CD4-positive, alpha-beta T cell treated with Interleukin-15 for 1 hour (primary cell): ENCODE results near the gene YEATS4.
"Not testable (repeated sequence)": the region's sequence is repeated elsewhere in the genome, so short reads cannot be mapped to it uniquely, and the experiment has no call there.

Experiments used
- DNase-seq: peaks from one replicate; pipeline ENCODE4 v3.0.0-alpha.2; 2020

YEATS4 gene

GRCh38 chr12:69359531-69360347 is at the start of gene YEATS4:
Gene YEATS4, plus strand, starts transcription at chr12:69359743. Its CDS starts 230 bp downstream, at chr12:69359973.
- DNase-seq, result peak; percentile 88

GRCh38 chr12:69313209-69313608 is 46.3 kb upstream of the YEATS4 start:
- no peak for DNase-seq

- DNase-seq, result not testable (repeated sequence)
These were observed 42.8 kb upstream of the YEATS4 start for GRCh38 chr12:69316784-69317183.

GRCh38 chr12:69317233-69317632 is 42.3 kb upstream of the YEATS4 start:
- not testable (repeated sequence) for DNase-seq

- DNase-seq, result no peak
These were observed 41.3 kb upstream of the YEATS4 start for GRCh38 chr12:69318225-69318624.

- DNase-seq, result no peak
These were observed 38.2 kb upstream of the YEATS4 start for GRCh38 chr12:69321351-69321750.

- DNase-seq, result no peak
These were observed 34.6 kb upstream of the YEATS4 start for GRCh38 chr12:69324797-69325466.

GRCh38 chr12:69328426-69328825 is 31.1 kb upstream of the YEATS4 start:
- DNase-seq, result no peak

GRCh38 chr12:69329669-69330428 is 29.7 kb upstream of the YEATS4 start:
- peak; percentile 60 for DNase-seq

- DNase-seq, result peak; percentile 60
These were observed 28.8 kb upstream of the YEATS4 start for GRCh38 chr12:69330475-69331473.

- no peak for DNase-seq
These were observed 28.0 kb upstream of the YEATS4 start for GRCh38 chr12:69331519-69331908.

GRCh38 chr12:69331909-69332684 is 27.4 kb upstream of the YEATS4 start:
- no peak for DNase-seq

- DNase-seq, result no peak
These were observed 26.7 kb upstream of the YEATS4 start for GRCh38 chr12:69332815-69333358.

- no peak for DNase-seq
These were observed 25.4 kb upstream of the YEATS4 start for GRCh38 chr12:69334158-69334557.

- no peak for DNase-seq
These were observed 22.0 kb upstream of the YEATS4 start for GRCh38 chr12:69337311-69338090.

GRCh38 chr12:69338120-69338859 is 21.3 kb upstream of the YEATS4 start:
- no peak for DNase-seq

GRCh38 chr12:69338936-69339335 is 20.6 kb upstream of the YEATS4 start:
- no peak for DNase-seq

- DNase-seq, result no peak
These were observed 19.5 kb upstream of the YEATS4 start for GRCh38 chr12:69339999-69340398.

GRCh38 chr12:69341328-69341727 is 18.2 kb upstream of the YEATS4 start:
- DNase-seq, result no peak

- no peak for DNase-seq
These were observed 17.1 kb upstream of the YEATS4 start for GRCh38 chr12:69342421-69342820.
